ENCODE measurements around the gene ELMO1.

ELMO1 gene

DNA sequence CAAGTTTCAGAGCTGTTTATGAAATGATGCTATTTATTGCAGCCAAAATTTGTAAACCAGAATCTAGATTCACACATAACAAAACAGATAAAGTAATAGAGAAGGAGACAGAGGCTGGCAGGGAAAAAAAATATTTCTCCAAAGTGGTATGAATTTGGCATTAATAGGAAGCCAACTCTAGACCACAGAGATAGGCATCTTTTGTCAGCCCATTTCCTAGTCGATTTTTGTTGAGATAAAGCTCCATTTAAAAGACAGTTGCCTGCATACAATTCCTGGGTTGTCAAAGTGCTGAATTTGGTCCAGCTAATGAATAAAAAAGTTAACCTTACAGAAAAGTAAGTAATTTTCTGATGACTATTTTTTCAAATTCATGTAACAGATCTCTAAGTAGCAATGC, 219.3 kb downstream of the ELMO1 start:
- Histone ChIP-seq H2BK15ac (replicated peaks; ENCODE audit: low read depth) (no peak overlapping the region), H3K4me1 (ENCODE audit: control insufficient read depth, low read depth, low read length) (peaks cover 2% of the 10 kb centered on the region), H3K4me3 (ENCODE audit: low read length) (no peak overlapping the region), H3K56ac (ENCODE audit: low read length) (no peak overlapping the region), H3K23ac (ENCODE audit: low read length) (no peak overlapping the region), H2BK5ac (ENCODE audit: low read length) (no peak overlapping the region), H3K27me3 (ENCODE audit: insufficient read depth, low read length, poor library complexity) (no peaks in the 10 kb centered on the region), H2AK5ac (ENCODE audit: low read length) (no peak overlapping the region), H3K4me2 (ENCODE audit: low read length) (no peak overlapping the region), H4K8ac (ENCODE audit: low read depth, low read length) (no peak overlapping the region), H3K27ac (ENCODE audit: low read depth, low read length) (no peak overlapping the region), H2BK120ac (ENCODE audit: low read depth, low read length) (no peak overlapping the region), H3K9ac (ENCODE audit: low read length) (no peak overlapping the region), H3K79me2 (ENCODE audit: control insufficient read depth, insufficient read depth, low read length) (no peaks in the 10 kb centered on the region), H4K5ac (ENCODE audit: low read length) (no peak overlapping the region), H3K18ac (ENCODE audit: low read length) (no peak overlapping the region), H3K79me1 (ENCODE audit: low read length) (no peaks in the 10 kb centered on the region), H3K36me3 (ENCODE audit: control insufficient read depth, insufficient read depth, low read length) (no peaks in the 10 kb centered on the region), H3K4ac (ENCODE audit: low read depth, low read length) (no peak overlapping the region)
- DNase-seq = no peak
- no CpG with 5 or more reads among the region's 1 CpG for WGBS (ENCODE audit: extremely low coverage, insufficient coverage, low lambda C conversion rate)

- 100% methylated on average over 3 of the region's 7 CpGs for WGBS (ENCODE audit: extremely low coverage, insufficient coverage, low lambda C conversion rate)
- Histone ChIP-seq H3K79me2 (ENCODE audit: control insufficient read depth, insufficient read depth, low read length) (no peaks in the 10 kb centered on the region), H3K18ac (ENCODE audit: low read length) (no peak overlapping the region), H3K23ac (ENCODE audit: low read length) (no peak overlapping the region), H3K4ac (ENCODE audit: low read depth, low read length) (no peak overlapping the region), H3K36me3 (ENCODE audit: control insufficient read depth, insufficient read depth, low read length) (no peaks in the 10 kb centered on the region), H3K4me2 (ENCODE audit: low read length) (no peak overlapping the region), H3K27ac (ENCODE audit: low read depth, low read length) (no peak overlapping the region), H2BK120ac (ENCODE audit: low read depth, low read length) (no peak overlapping the region), H4K8ac (ENCODE audit: low read depth, low read length) (no peak overlapping the region), H3K9ac (ENCODE audit: low read length) (no peak overlapping the region), H3K4me3 (ENCODE audit: low read length) (no peak overlapping the region), H3K27me3 (ENCODE audit: insufficient read depth, low read length, poor library complexity) (no peaks in the 10 kb centered on the region), H2BK15ac (replicated peaks; ENCODE audit: low read depth) (no peak overlapping the region), H4K5ac (ENCODE audit: low read length) (no peak overlapping the region), H3K56ac (ENCODE audit: low read length) (no peak overlapping the region), H2AK5ac (ENCODE audit: low read length) (no peak overlapping the region), H2BK5ac (ENCODE audit: low read length) (no peak overlapping the region), H3K4me1 (ENCODE audit: control insufficient read depth, low read depth, low read length) (peaks cover 2% of the 10 kb centered on the region), H3K79me1 (ENCODE audit: low read length) (no peaks in the 10 kb centered on the region)
- peak; percentile 42 for DNase-seq
These were observed 223.2 kb downstream of the ELMO1 start for GRCh38 chr7:37225285-37225969.

DNA sequence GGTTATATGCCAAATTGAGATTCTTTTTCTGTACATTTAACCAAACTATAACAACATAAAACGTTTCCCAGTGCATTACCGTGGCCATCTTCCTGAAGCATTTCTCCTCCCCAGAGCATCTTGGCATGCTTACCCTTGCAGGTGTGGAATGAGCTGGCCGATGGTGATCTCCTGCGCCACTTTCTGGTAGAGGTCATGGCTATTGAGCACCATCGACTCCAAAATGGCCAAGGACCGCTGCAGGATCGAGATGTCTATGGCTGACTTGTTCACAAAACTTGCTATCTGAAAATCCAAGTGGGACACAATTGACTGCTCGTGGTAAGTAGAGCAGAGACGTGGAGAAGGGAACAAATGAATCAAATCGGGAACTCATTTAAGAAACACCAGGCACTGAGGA, 223.9 kb downstream of the ELMO1 start:
- H3K9ac ChIP-seq (ENCODE audit: low read length) = no peak overlapping the region
- no peak overlapping the region for H4K8ac ChIP-seq (ENCODE audit: low read depth, low read length)
- no peaks in the 10 kb centered on the region for H3K79me1 ChIP-seq (ENCODE audit: low read length)
- H3K79me2 ChIP-seq (ENCODE audit: control insufficient read depth, insufficient read depth, low read length) = no peaks in the 10 kb centered on the region
- no CpG with 5 or more reads among the region's 10 CpGs for WGBS (ENCODE audit: extremely low coverage, insufficient coverage, low lambda C conversion rate)
- H2BK15ac ChIP-seq (replicated peaks; ENCODE audit: low read depth) = no peak overlapping the region
- no peak overlapping the region for H3K4me2 ChIP-seq (ENCODE audit: low read length)
- no peak overlapping the region for H2BK5ac ChIP-seq (ENCODE audit: low read length)
- H2AK5ac ChIP-seq (ENCODE audit: low read length) = no peak overlapping the region
- H2BK120ac ChIP-seq (ENCODE audit: low read depth, low read length) = no peak overlapping the region
- H4K5ac ChIP-seq (ENCODE audit: low read length) = no peak overlapping the region
- H3K18ac ChIP-seq (ENCODE audit: low read length) = no peak overlapping the region
- H3K56ac ChIP-seq (ENCODE audit: low read length) = no peak overlapping the region
- no peak overlapping the region for H3K27ac ChIP-seq (ENCODE audit: low read depth, low read length)
- no peak overlapping the region for H3K23ac ChIP-seq (ENCODE audit: low read length)
- H3K4ac ChIP-seq (ENCODE audit: low read depth, low read length) = no peak overlapping the region
- no peaks in the 10 kb centered on the region for H3K36me3 ChIP-seq (ENCODE audit: control insufficient read depth, insufficient read depth, low read length)
- no peaks in the 10 kb centered on the region for H3K27me3 ChIP-seq (ENCODE audit: insufficient read depth, low read length, poor library complexity)
- H3K4me3 ChIP-seq (ENCODE audit: low read length) = no peak overlapping the region
- peaks cover 2% of the 10 kb centered on the region for H3K4me1 ChIP-seq (ENCODE audit: control insufficient read depth, low read depth, low read length)
- no peak for DNase-seq

DNA sequence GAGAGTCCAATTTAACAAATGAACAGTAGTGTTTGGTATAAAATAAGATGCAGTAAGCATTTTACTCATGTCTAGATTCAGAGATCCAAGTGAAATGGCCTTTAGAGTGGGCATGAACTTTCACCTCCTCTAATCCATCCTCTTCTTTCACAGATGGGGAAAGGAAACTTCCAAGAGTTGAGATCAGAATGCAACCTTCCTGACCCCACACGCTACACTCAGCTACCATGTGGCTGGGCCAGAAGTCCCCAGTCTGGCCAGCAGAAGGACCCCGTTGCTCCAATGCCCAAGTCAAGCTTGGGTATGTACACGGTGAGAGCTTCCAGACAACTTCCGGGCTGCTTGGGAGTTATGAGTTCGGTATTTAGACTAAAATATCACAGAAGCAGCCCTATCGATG, 228.0 kb downstream of the ELMO1 start:
- no peak overlapping the region for H3K9ac ChIP-seq (ENCODE audit: low read length)

GRCh38 chr7:37218956-37219355, 229.7 kb downstream of the ELMO1 start:
- Histone ChIP-seq H2BK5ac (ENCODE audit: low read length) (no peak overlapping the region), H2BK120ac (ENCODE audit: low read depth, low read length) (no peak overlapping the region), H2BK15ac (replicated peaks; ENCODE audit: low read depth) (no peak overlapping the region), H3K27me3 (ENCODE audit: insufficient read depth, low read length, poor library complexity) (no peaks in the 10 kb centered on the region), H3K9ac (ENCODE audit: low read length) (no peak overlapping the region), H3K27ac (ENCODE audit: low read depth, low read length) (no peak overlapping the region), H4K5ac (ENCODE audit: low read length) (no peak overlapping the region), H4K8ac (ENCODE audit: low read depth, low read length) (no peak overlapping the region), H3K18ac (ENCODE audit: low read length) (no peak overlapping the region), H3K4me1 (ENCODE audit: control insufficient read depth, low read depth, low read length) (peaks cover 10% of the 10 kb centered on the region), H3K4me2 (ENCODE audit: low read length) (no peak overlapping the region), H3K23ac (ENCODE audit: low read length) (no peak overlapping the region), H3K56ac (ENCODE audit: low read length) (no peak overlapping the region), H3K36me3 (ENCODE audit: control insufficient read depth, insufficient read depth, low read length) (no peaks in the 10 kb centered on the region), H3K4me3 (ENCODE audit: low read length) (no peak overlapping the region), H2AK5ac (ENCODE audit: low read length) (no peak overlapping the region), H3K79me1 (ENCODE audit: low read length) (no peaks in the 10 kb centered on the region), H3K79me2 (ENCODE audit: control insufficient read depth, insufficient read depth, low read length) (no peaks in the 10 kb centered on the region), H3K4ac (ENCODE audit: low read depth, low read length) (no peak overlapping the region)
- no CpG with 5 or more reads among the region's 3 CpGs for WGBS (ENCODE audit: extremely low coverage, insufficient coverage, low lambda C conversion rate)
- peak; percentile 33 for DNase-seq

More for the DNA sequence above, 228.0 kb downstream of the ELMO1 start:
- no peak overlapping the region for H3K4me2 ChIP-seq (ENCODE audit: low read length)
- WGBS (ENCODE audit: extremely low coverage, insufficient coverage, low lambda C conversion rate) = no CpG with 5 or more reads among the region's 6 CpGs
- H3K36me3 ChIP-seq (ENCODE audit: control insufficient read depth, insufficient read depth, low read length) = no peaks in the 10 kb centered on the region
- no peak overlapping the region for H2AK5ac ChIP-seq (ENCODE audit: low read length)
- no peak overlapping the region for H2BK120ac ChIP-seq (ENCODE audit: low read depth, low read length)
- no peak overlapping the region for H3K4me3 ChIP-seq (ENCODE audit: low read length)
- no peak overlapping the region for H4K8ac ChIP-seq (ENCODE audit: low read depth, low read length)
- peaks cover 5% of the 10 kb centered on the region for H3K4me1 ChIP-seq (ENCODE audit: control insufficient read depth, low read depth, low read length)
- no peak overlapping the region for H3K4ac ChIP-seq (ENCODE audit: low read depth, low read length)
- no peak overlapping the region for H2BK5ac ChIP-seq (ENCODE audit: low read length)
- no peaks in the 10 kb centered on the region for H3K79me1 ChIP-seq (ENCODE audit: low read length)
- no peaks in the 10 kb centered on the region for H3K79me2 ChIP-seq (ENCODE audit: control insufficient read depth, insufficient read depth, low read length)
- H2BK15ac ChIP-seq (replicated peaks; ENCODE audit: low read depth) = no peak overlapping the region
- H3K27ac ChIP-seq (ENCODE audit: low read depth, low read length) = no peak overlapping the region
- H3K56ac ChIP-seq (ENCODE audit: low read length) = no peak overlapping the region
- H3K23ac ChIP-seq (ENCODE audit: low read length) = no peak overlapping the region
- no peak overlapping the region for H3K18ac ChIP-seq (ENCODE audit: low read length)
- H4K5ac ChIP-seq (ENCODE audit: low read length) = no peak overlapping the region
- H3K27me3 ChIP-seq (ENCODE audit: insufficient read depth, low read length, poor library complexity) = no peaks in the 10 kb centered on the region
- DNase-seq = no peak

DNA sequence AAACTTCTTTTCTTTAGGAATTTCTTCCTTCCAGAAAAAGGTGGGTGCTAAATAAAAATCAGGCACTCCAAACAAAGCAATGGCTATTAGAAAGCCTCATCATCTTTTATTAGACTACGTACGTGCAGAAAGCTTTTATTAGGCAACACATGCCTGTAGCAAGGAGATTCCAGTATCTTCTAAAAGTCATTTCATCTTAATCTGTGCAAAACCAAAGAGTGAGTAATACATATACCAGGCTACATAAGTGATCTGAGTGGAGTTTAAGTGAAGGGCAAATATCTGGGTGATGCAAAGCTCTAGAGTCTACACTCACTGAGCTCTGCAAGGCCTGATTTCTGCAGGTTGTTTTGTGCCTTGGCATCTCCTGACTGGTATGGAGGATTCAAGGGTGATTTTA, 231.7 kb downstream of the ELMO1 start:
- no peak overlapping the region for H3K56ac ChIP-seq (ENCODE audit: low read length)
- H2BK15ac ChIP-seq (replicated peaks; ENCODE audit: low read depth) = no peak overlapping the region
- no peak overlapping the region for H3K18ac ChIP-seq (ENCODE audit: low read length)
- H3K9ac ChIP-seq (ENCODE audit: low read length) = no peak overlapping the region
- no peak for DNase-seq
- no CpG with 5 or more reads among the region's 2 CpGs for WGBS (ENCODE audit: extremely low coverage, insufficient coverage, low lambda C conversion rate)
- no peak overlapping the region for H3K27ac ChIP-seq (ENCODE audit: low read depth, low read length)
- H4K5ac ChIP-seq (ENCODE audit: low read length) = no peak overlapping the region
- no peaks in the 10 kb centered on the region for H3K79me1 ChIP-seq (ENCODE audit: low read length)
- no peak overlapping the region for H3K4me3 ChIP-seq (ENCODE audit: low read length)
- H3K23ac ChIP-seq (ENCODE audit: low read length) = no peak overlapping the region
- H4K8ac ChIP-seq (ENCODE audit: low read depth, low read length) = no peak overlapping the region
- H3K4me1 ChIP-seq (ENCODE audit: control insufficient read depth, low read depth, low read length) = peaks cover 10% of the 10 kb centered on the region
- H3K36me3 ChIP-seq (ENCODE audit: control insufficient read depth, insufficient read depth, low read length) = no peaks in the 10 kb centered on the region
- no peaks in the 10 kb centered on the region for H3K27me3 ChIP-seq (ENCODE audit: insufficient read depth, low read length, poor library complexity)
- no peak overlapping the region for H2AK5ac ChIP-seq (ENCODE audit: low read length)
- no peak overlapping the region for H3K4ac ChIP-seq (ENCODE audit: low read depth, low read length)
- H3K4me2 ChIP-seq (ENCODE audit: low read length) = no peak overlapping the region
- H2BK120ac ChIP-seq (ENCODE audit: low read depth, low read length) = no peak overlapping the region
- no peak overlapping the region for H2BK5ac ChIP-seq (ENCODE audit: low read length)
- H3K79me2 ChIP-seq (ENCODE audit: control insufficient read depth, insufficient read depth, low read length) = no peaks in the 10 kb centered on the region
